B cell (primary cell): Measurements from ENCODE around the gene PHLDB1. TPM values are rescaled to one million over a fixed set of nuclear protein-coding genes. Genes with fewer than 3 reads are reported as not detected.

Experiments used
- ATAC-seq: fragments of 200-7000 bp; cut with Tn5 transposase; one replicate; pipeline ENCODE4 v1.10.0; 2021; ENCODE audit warnings: low read depth, mild to moderate bottlenecking, moderate number of reproducible peaks, moderate library complexity
- CTCF ChIA-PET: fragments of 350-600 bp; sonication (Branson Sonifier 250); formaldehyde crosslinking; loops from one replicate; lab custom pipeline; 2021; ENCODE audit warnings: antibody characterized with exemption, inconsistent platforms; lab: Charles Lee
- POLR2A ChIA-PET: fragments of 350-600 bp; sonication (Branson Sonifier 250); formaldehyde crosslinking; loops from one replicate; lab custom pipeline; 2021; ENCODE audit warnings: antibody characterized with exemption; lab: Charles Lee
- DNase-seq: peaks from one replicate; pipeline ENCODE4 v3.0.0; 2013
- H2AFZ ChIP-seq: 2 replicates; pipeline ENCODE4 v1.6.1; 2012; ENCODE audit warnings: mild to moderate bottlenecking, low read depth, low read length; ENCODE audit not compliant: insufficient read depth, poor library complexity, severe bottlenecking
- H3K27ac ChIP-seq, 2 donors: 1 replicate in 1 of 2; 2 replicates in 1 of 2; pipeline ENCODE4 v1.5.1; 2012 to 2013; ENCODE audit warnings: low read length in 2 of 2, mild to moderate bottlenecking in 2 of 2, moderate library complexity in 1 of 2
- H3K27me3 ChIP-seq, 4 experiments: fragments of 200-600 bp in 1 of 4; sonication (generic) in 1 of 4; replicated peaks in 1 of 4; 1 replicate in 2 of 4; 2 replicates in 2 of 4; pipeline versions ENCODE4 v1.6.1 to v1.7.0; 2013 to 2016; ENCODE audit warnings: low read length in 3 of 4, mild to moderate bottlenecking in 2 of 4, mixed read lengths in 1 of 4, moderate library complexity in 1 of 4; ENCODE audit not compliant: insufficient read depth in 4 of 4, control insufficient read depth in 3 of 4; ENCODE audit errors: control extremely low read depth in 1 of 4
- H3K36me3 ChIP-seq, 2 experiments: replicated peaks in 1 of 2; 1 replicate in 1 of 2; 2 replicates in 1 of 2; pipeline versions ENCODE4 v1.6.1 to v1.7.1; 2013; ENCODE audit warnings: low read length in 1 of 2; ENCODE audit not compliant: insufficient read depth in 2 of 2, control insufficient read depth in 1 of 2; ENCODE audit errors: control extremely low read depth in 1 of 2, extremely low read depth in 1 of 2
- H3K4me1 ChIP-seq, 2 donors: fragments of 200-600 bp in 1 of 2; sonication (generic) in 1 of 2; 1 replicate in 1 of 2; 2 replicates in 1 of 2; pipeline versions ENCODE4 v1.5.1 to v1.6.1; 2013 to 2017; ENCODE audit warnings: low read length in 2 of 2; ENCODE audit not compliant: control insufficient read depth in 2 of 2, insufficient read depth in 2 of 2
- H3K4me2 ChIP-seq: replicated peaks from 2 replicates; pipeline ENCODE3; 2012; ENCODE audit warnings: mild to moderate bottlenecking, low read depth, low read length; ENCODE audit not compliant: poor library complexity, severe bottlenecking
- H3K4me3 ChIP-seq, 5 experiments: fragments of 200-600 bp in 1 of 5; sonication (generic) in 1 of 5; 1 replicate in 3 of 5; 2 replicates in 2 of 5; pipeline versions ENCODE4 v1.5.1 to v1.7.0; 2011 to 2016; ENCODE audit warnings: low read length in 4 of 5, mild to moderate bottlenecking in 4 of 5, low read depth in 2 of 5, control low read depth in 1 of 5, moderate library complexity in 1 of 5; ENCODE audit not compliant: insufficient read depth in 1 of 5; ENCODE audit errors: control extremely low read depth in 1 of 5, extremely low read depth in 1 of 5
- H3K79me2 ChIP-seq: fragments of 200-600 bp; sonication (generic); one replicate; pipeline ENCODE4 v1.6.0; 2016; ENCODE audit warnings: low read length; ENCODE audit not compliant: control insufficient read depth, insufficient read depth
- H3K9ac ChIP-seq: fragments of 200-600 bp; sonication (generic); 2 replicates; pipeline ENCODE4 v1.6.1; 2017; ENCODE audit warnings: mild to moderate bottlenecking, low read length, moderate library complexity
- H3K9me3 ChIP-seq, 3 donors: one replicate each; pipeline versions ENCODE4 v1.6.1 to v1.7.1; 2013; ENCODE audit warnings: low read length in 2 of 3; ENCODE audit not compliant: control insufficient read depth in 2 of 3, insufficient read depth in 1 of 3; ENCODE audit errors: control extremely low read depth in 1 of 3
- H4K20me1 ChIP-seq: 2 replicates; pipeline ENCODE4 v1.6.0; 2012; ENCODE audit warnings: mild to moderate bottlenecking, low read length; ENCODE audit not compliant: insufficient read depth, control insufficient read depth, poor library complexity, severe bottlenecking
- H3K27ac Mint-ChIP-seq: one replicate; pipeline ENCODE4 v1.8.0; 2021; ENCODE audit warnings: mixed read lengths
- H3K27me3 Mint-ChIP-seq: one replicate; pipeline ENCODE4 v1.8.0; 2021; ENCODE audit warnings: mixed read lengths
- H3K4me1 Mint-ChIP-seq: one replicate; pipeline ENCODE4 v1.8.0; 2021; ENCODE audit warnings: mixed read lengths
- H3K4me3 Mint-ChIP-seq: one replicate; pipeline ENCODE4 v1.8.0; 2021; ENCODE audit warnings: mixed read lengths
- H3K9me3 Mint-ChIP-seq: one replicate; pipeline ENCODE4 v1.8.0; 2022; ENCODE audit warnings: mixed read lengths; ENCODE audit not compliant: insufficient read depth
- CTCF ChIP-seq: fragments of 200-600 bp; IDR thresholded peaks from one replicate; pipeline ENCODE4 v1.8.0; 2022; ENCODE audit warnings: antibody characterized with exemption, mild to moderate bottlenecking
- EZH2 ChIP-seq: IDR thresholded peaks from 2 replicates; pipeline ENCODE4 v1.6.1; 2012; ENCODE audit warnings: borderline replicate concordance, low read depth, mild to moderate bottlenecking, moderate library complexity, low read length; ENCODE audit not compliant: insufficient read depth, poor library complexity, severe bottlenecking
- WGBS: methylation state at CpG from one replicate; pipeline ENCODE4 v1.1.5; 2013; ENCODE audit warnings: missing lambda C conversion rate; ENCODE audit not compliant: insufficient coverage; 5-methylcytosine and 5-hydroxymethylcytosine counted together
- intact Hi-C: fragments of 100-400 bp; cut with micrococcal nuclease; formaldehyde crosslinking; loops from one replicate; pipeline ENCODE4 v1.10.0; 2022
- polyA plus RNA-seq: library from polyadenylated mRNA; depleted of rRNA; stranded (reverse); fragments of >200 nt; gene quantifications from 2 replicates; pipeline ENCODE4 v1.2.3, GENCODE V29; 2012
- total RNA-seq, 2 donors: library from RNA; stranded (reverse); fragments of 120-200 nt in 1 of 2; gene quantifications; 1 replicate in 1 of 2; 2 replicates in 1 of 2; pipeline versions ENCODE4 v1.2.3 to v1.2.4, GENCODE V29; 2013 to 2022

The PHLDB1 gene
- total and polyA plus RNA-seq, 2 donors (not counting 1 experiment from before 2014, with no cell fraction given), result 0.46 to 2.4 TPM

DNA sequence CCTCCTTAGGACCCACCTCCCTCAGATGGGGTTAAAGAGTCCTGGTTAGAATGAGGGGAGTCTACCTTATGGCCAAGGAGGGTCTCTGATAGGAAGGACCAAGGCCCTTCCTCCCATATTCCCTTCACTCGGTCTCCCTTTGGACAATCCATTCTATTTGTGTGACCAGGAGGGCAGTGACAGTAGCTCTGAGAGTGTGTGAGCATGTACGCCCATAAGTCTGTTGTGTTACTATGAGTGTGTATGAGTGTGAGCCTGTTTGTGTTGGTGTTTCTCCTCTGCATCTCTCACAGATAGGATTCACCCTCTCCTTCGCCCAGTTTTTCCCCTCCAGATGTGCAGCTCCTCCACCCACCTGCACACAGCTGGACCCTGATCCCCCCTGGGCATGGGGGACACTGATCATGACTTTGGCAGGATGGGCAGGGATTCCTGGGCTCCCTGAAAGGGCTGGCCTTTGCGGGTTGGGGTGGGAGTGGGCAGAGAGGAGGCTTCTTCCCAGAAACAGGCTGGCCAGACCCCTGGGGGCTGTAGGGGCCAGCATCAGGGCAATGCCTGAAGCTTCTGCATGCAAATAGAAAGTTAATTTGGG lies 14.5 kb downstream of the PHLDB1 start:
- Histone ChIP-seq H3K9ac (peak overlapping the region; percentile 37), H3K4me1 (peaks cover 8 to 12% of the 10 kb centered on the region in 2 donors), H3K27me3 (peaks cover 0 to 25% (median 12%) of the 10 kb centered on the region in 4 experiments), H3K4me2 (peak overlapping the region; percentile 79), H3K79me2 (no peaks in the 10 kb centered on the region), H4K20me1 (no peaks in the 10 kb centered on the region), H3K27ac (no peak overlapping the region), H3K9me3 (no peaks in the 10 kb centered on the region), H3K36me3 (no peaks in the 10 kb centered on the region), H2AFZ (no peak overlapping the region), H3K4me3 (no peak overlapping the region)
- TF ChIP-seq CTCF (no peak), EZH2 (no peak)
- CTCF ChIA-PET, result interaction anchor here (0.5 to 0.8 kb wide), 2 partner anchors 14 to 411 kb away, joined by 3 to 5 read pairs; partner anchors contain the start of gene PHLDB1
- peak overlapping the region; percentile 59 for H3K4me3 Mint-ChIP-seq
- DNase-seq (no peak), ATAC-seq (no peak)
- peaks cover 34% of the 10 kb centered on the region for H3K27me3 Mint-ChIP-seq
- intact Hi-C loops, result no loop called here
- no peaks in the 10 kb centered on the region for H3K9me3 Mint-ChIP-seq
- no peak overlapping the region for H3K27ac Mint-ChIP-seq
- POLR2A ChIA-PET, result interaction anchor here (1.0 kb wide), 1 partner anchor 15 kb away, joined by 5 read pairs; the partner anchor contains the start of gene PHLDB1
- WGBS, result 93% methylated on average over 1 of the region's 4 CpGs
- H3K4me1 Mint-ChIP-seq, result peaks cover 14% of the 10 kb centered on the region
